IMR-90 (cell line): ENCODE measurements around the gene FAM234B. TPM values are rescaled to one million over a fixed set of nuclear protein-coding genes. Genes with fewer than 3 reads are reported as not detected.

ENCODE experiments used
- ATAC-seq: fragments of 200-7000 bp; cut with Tn5 transposase; 2 replicates; pipeline ENCODE4 v1.9.1; 2020; ENCODE audit warnings: low read depth, mild to moderate bottlenecking, moderate library complexity
- BruUV-seq: library from RNA; stranded (reverse); fragments of 400-500 nt; replicated peaks from 2 replicates; lab custom pipeline; 2021; lab: Mats Ljungman, UMichigan
- CTCF ChIA-PET: fragments of 300-600 bp; formaldehyde crosslinking; extraction: SDS; loops from one replicate; lab custom pipeline; 2021; ENCODE audit warnings: antibody characterized with exemption; lab: Yijun Ruan, JAX
- POLR2A ChIA-PET: fragments of 300-600 bp; sonication (Branson Sonifier 250); formaldehyde crosslinking; loops from one replicate; lab custom pipeline; 2022; ENCODE audit warnings: antibody characterized with exemption; ENCODE audit not compliant: unreplicated experiment; lab: Charles Lee
- DNase-seq: peaks from one replicate; pipeline ENCODE4 v3.0.0; 2013
- H2AFZ ChIP-seq: replicated peaks from 2 replicates; pipeline ENCODE3; 2013; ENCODE audit warnings: low read length, mild to moderate bottlenecking; ENCODE audit not compliant: poor library complexity
- H2AK5ac ChIP-seq: 2 replicates; pipeline ENCODE4 v1.6.1; 2013; ENCODE audit warnings: low read depth, low read length, inconsistent platforms
- H2AK9ac ChIP-seq: replicated peaks from 2 replicates; pipeline ENCODE3; 2013; ENCODE audit warnings: mild to moderate bottlenecking, low read depth, low read length, moderate library complexity; ENCODE audit not compliant: poor library complexity
- H2BK120ac ChIP-seq: 2 replicates; pipeline ENCODE4 v1.6.1; 2013; ENCODE audit warnings: low read depth, low read length, inconsistent platforms
- H2BK15ac ChIP-seq: 3 replicates; pipeline ENCODE4 v1.6.1; 2013; ENCODE audit warnings: low read depth, low read length, inconsistent platforms
- H2BK20ac ChIP-seq: 2 replicates; pipeline ENCODE4 v1.6.1; 2013; ENCODE audit warnings: low read depth, mild to moderate bottlenecking, inconsistent platforms, low read length, moderate library complexity
- H2BK5ac ChIP-seq: 2 replicates; pipeline ENCODE4 v1.6.1; 2013; ENCODE audit warnings: mild to moderate bottlenecking, low read depth, low read length, inconsistent platforms; ENCODE audit not compliant: poor library complexity, severe bottlenecking
- H3K14ac ChIP-seq: replicated peaks from 2 replicates; pipeline ENCODE4 v1.6.1; 2013; ENCODE audit warnings: low read depth, low read length, inconsistent platforms
- H3K18ac ChIP-seq: 2 replicates; pipeline ENCODE4 v1.6.1; 2013; ENCODE audit warnings: low read depth, low read length, control low read depth
- H3K23ac ChIP-seq: 2 replicates; pipeline ENCODE4 v1.6.1; 2013; ENCODE audit warnings: low read depth, low read length, inconsistent platforms
- H3K27ac ChIP-seq: 2 replicates; pipeline ENCODE4 v1.5.1; 2013; ENCODE audit warnings: mild to moderate bottlenecking, control low read depth, low read length; ENCODE audit not compliant: insufficient read depth
- H3K27me3 ChIP-seq: 2 replicates; pipeline ENCODE4 v1.6.1; 2013; ENCODE audit warnings: low read length; ENCODE audit not compliant: control insufficient read depth, insufficient read depth
- H3K36me3 ChIP-seq: 2 replicates; pipeline ENCODE4 v1.6.1; 2013; ENCODE audit warnings: low read length, mixed read lengths; ENCODE audit not compliant: control insufficient read depth, insufficient read depth
- H3K4ac ChIP-seq: 2 replicates; pipeline ENCODE4 v1.6.1; 2013; ENCODE audit warnings: low read depth, low read length, inconsistent platforms
- H3K4me1 ChIP-seq: 2 replicates; pipeline ENCODE4 v1.6.1; 2013; ENCODE audit warnings: low read length, mixed read lengths; ENCODE audit not compliant: control insufficient read depth, insufficient read depth
- H3K4me2 ChIP-seq: 2 replicates; pipeline ENCODE4 v1.6.1; 2013; ENCODE audit warnings: low read depth, mild to moderate bottlenecking, control low read depth, low read length, moderate library complexity
- H3K4me3 ChIP-seq: 2 replicates; pipeline ENCODE4 v1.5.1; 2013; ENCODE audit warnings: low read depth, mild to moderate bottlenecking, control low read depth, low read length, moderate library complexity; ENCODE audit not compliant: insufficient read depth
- H3K56ac ChIP-seq: 2 replicates; pipeline ENCODE4 v1.6.1; 2013; ENCODE audit warnings: low read length, inconsistent platforms; ENCODE audit not compliant: insufficient read depth; ENCODE audit errors: extremely low read depth
- H3K79me1 ChIP-seq, 2 experiments: 2 replicates each; pipeline ENCODE4 v1.6.1; 2013; ENCODE audit warnings: low read length in 2 of 2, inconsistent platforms in 1 of 2, low read depth in 1 of 2
- H3K9ac ChIP-seq: 2 replicates; pipeline ENCODE4 v1.6.1; 2013; ENCODE audit warnings: low read depth, low read length, control low read depth
- H3K9me1 ChIP-seq: 2 replicates; pipeline ENCODE4 v1.6.1; 2013; ENCODE audit warnings: low read length, inconsistent platforms; ENCODE audit not compliant: insufficient read depth
- H3K9me3 ChIP-seq: 2 replicates; pipeline ENCODE4 v1.6.1; 2013; ENCODE audit warnings: low read length; ENCODE audit not compliant: control insufficient read depth, insufficient read depth
- H4K20me1 ChIP-seq: 2 replicates; pipeline ENCODE4 v1.6.1; 2013; ENCODE audit warnings: low read length, inconsistent platforms; ENCODE audit not compliant: insufficient read depth
- H4K5ac ChIP-seq: 2 replicates; pipeline ENCODE4 v1.6.1; 2013; ENCODE audit warnings: mild to moderate bottlenecking, low read depth, low read length, control low read depth
- H4K8ac ChIP-seq, 2 experiments: 2 replicates each; pipeline ENCODE4 v1.6.1; 2013; ENCODE audit warnings: low read depth in 2 of 2, low read length in 2 of 2, control low read depth in 1 of 2, inconsistent platforms in 1 of 2
- H4K91ac ChIP-seq: 2 replicates; pipeline ENCODE4 v1.6.1; 2013; ENCODE audit warnings: low read depth, low read length, inconsistent platforms; ENCODE audit not compliant: insufficient read depth
- BHLHE40 ChIP-seq: fragments of 150-350 bp; IDR thresholded peaks from 2 replicates; pipeline ENCODE4 v1.6.1; 2016; ENCODE audit warnings: mild to moderate bottlenecking, low read depth, low read length
- CEBPB ChIP-seq: IDR thresholded peaks from 2 replicates; pipeline ENCODE4 v1.6.1; 2012; ENCODE audit warnings: low read depth, low read length, improper control_type of control experiment
- CHD1 ChIP-seq: IDR thresholded peaks from 2 replicates; pipeline ENCODE4 v1.6.1; 2012; ENCODE audit warnings: low read depth, low read length, improper control_type of control experiment
- FOS ChIP-seq: fragments of 150-350 bp; IDR thresholded peaks from 2 replicates; pipeline ENCODE4 v1.6.1; 2016; ENCODE audit warnings: low read depth, low read length
- MAFK ChIP-seq: IDR thresholded peaks from 2 replicates; pipeline ENCODE4 v1.6.1; 2012; ENCODE audit warnings: low read depth, low read length, improper control_type of control experiment
- MAZ ChIP-seq: IDR thresholded peaks from 2 replicates; pipeline ENCODE4 v1.6.1; 2012; ENCODE audit warnings: low read depth, mild to moderate bottlenecking, low read length, improper control_type of control experiment, moderate library complexity, borderline replicate concordance
- MXI1 ChIP-seq: IDR thresholded peaks from 2 replicates; pipeline ENCODE4 v1.6.1; 2012; ENCODE audit warnings: low read depth, mild to moderate bottlenecking, low read length, moderate library complexity, borderline replicate concordance
- NFE2L2 ChIP-seq: fragments of 150-350 bp; IDR thresholded peaks from 2 replicates; pipeline ENCODE4 v1.6.1; 2016; ENCODE audit warnings: low read depth, mild to moderate bottlenecking, low read length
- RAD21 ChIP-seq: IDR thresholded peaks from 2 replicates; pipeline ENCODE4 v1.6.1; 2012; ENCODE audit warnings: low read length, improper control_type of control experiment
- RFX5 ChIP-seq: IDR thresholded peaks from 2 replicates; pipeline ENCODE4 v1.8.0; 2012; ENCODE audit warnings: low read depth, mild to moderate bottlenecking, low read length, moderate library complexity
- SMC3 ChIP-seq: fragments of 150-350 bp; IDR thresholded peaks from 2 replicates; pipeline ENCODE4 v1.6.1; 2016; ENCODE audit warnings: low read depth, mild to moderate bottlenecking, antibody characterized with exemption, low read length, moderate library complexity
- WGBS, 2 experiments: methylation state at CpG; one replicate each; pipeline versions ENCODE4 v1.1.5 to v1.1.7; 2013; ENCODE audit warnings: missing lambda C conversion rate in 2 of 2; ENCODE audit not compliant: insufficient read length in 1 of 2; ENCODE audit errors: extremely low coverage in 2 of 2; 5-methylcytosine and 5-hydroxymethylcytosine counted together
- dilution Hi-C: fragments of 300-500 bp; cut with HindIII; formaldehyde crosslinking; loops from one replicate; pipeline ENCODE4 v1.14.3; 2018; ENCODE audit warnings: low sequenced_read_pairs; ENCODE audit not compliant: unreplicated experiment
- in situ Hi-C: fragments of 300-500 bp; cut with MboI; formaldehyde crosslinking; loops from 3 replicates; pipeline ENCODE4 v1.14.3; 2019; ENCODE audit warnings: low sequenced_read_pairs, inconsistent platforms, mixed read lengths
- intact Hi-C: fragments of 100-400 bp; cut with micrococcal nuclease; formaldehyde crosslinking; loops from 2 replicates; pipeline ENCODE4 v1.10.0; 2022
- polyA plus RNA-seq, 3 experiments: library from polyadenylated mRNA; depleted of rRNA; stranded (reverse); fragments of >200 nt; gene quantifications; 2 replicates each; pipeline ENCODE4 v1.2.3, GENCODE V29; 2012; ENCODE audit warnings: low replicate concordance in 1 of 3
- total RNA-seq: library from RNA; depleted of rRNA; stranded (reverse); fragments of >200 nt; gene quantifications from 2 replicates; pipeline ENCODE4 v1.2.3, GENCODE V29; 2012
- TF ChIP-seq, protein P1 (sequence below): fragments of 150-350 bp; IDR thresholded peaks from 2 replicates; pipeline ENCODE4 v1.6.1; 2016; ENCODE audit warnings: low read depth, mild to moderate bottlenecking, low read length, moderate library complexity, borderline replicate concordance
- TF ChIP-seq, protein P2 (sequence below): fragments of 150-350 bp; IDR thresholded peaks from 2 replicates; pipeline ENCODE4 v1.6.1; 2017; ENCODE audit warnings: mild to moderate bottlenecking, antibody characterized with exemption, low read length, low read depth
- TF ChIP-seq, protein P3 (sequence below): conservative IDR thresholded peaks from 2 replicates; pipeline ENCODE4 v1.5.1; 2012; ENCODE audit warnings: mild to moderate bottlenecking, low read depth, low read length, improper control_type of control experiment

The FAM234B gene
- total and polyA plus RNA-seq, 2 of the 4 experiments (the other 2 are of a cell fraction): 3.6 to 8.6 TPM

DNA sequence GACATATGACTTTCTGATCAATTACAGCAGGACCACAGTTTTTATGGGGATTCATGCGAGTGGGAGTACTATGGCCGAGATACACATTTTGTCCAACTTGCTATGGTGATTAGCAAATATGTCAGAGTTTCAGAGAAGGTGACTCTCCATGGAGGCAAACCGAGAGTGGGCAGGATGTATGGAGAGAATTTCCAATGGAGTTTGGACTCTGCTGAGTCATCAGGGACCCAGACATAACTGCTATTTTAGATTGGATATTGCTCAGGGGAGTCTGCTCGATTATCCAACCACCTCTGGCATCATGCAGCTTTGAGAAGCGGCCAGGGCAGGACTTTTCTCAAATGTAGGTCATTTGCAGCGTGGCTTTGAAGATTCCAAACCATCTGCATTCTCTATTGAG lies 68.8 kb downstream of the FAM234B start:
- Histone ChIP-seq H3K4ac (no peak overlapping the region), H3K23ac (no peak overlapping the region), H3K27ac (no peak overlapping the region), H3K9ac (no peak overlapping the region), H2AK9ac (no peak overlapping the region), H2BK20ac (no peak overlapping the region), H3K79me1 (no peaks in the 10 kb centered on the region), H4K8ac (no peak overlapping the region), H4K20me1 (no peaks in the 10 kb centered on the region), H3K9me1 (no peaks in the 10 kb centered on the region), H3K4me3 (no peak overlapping the region), H3K27me3 (no peaks in the 10 kb centered on the region), H4K91ac (no peak overlapping the region), H3K56ac (no peak overlapping the region), H2AFZ (no peak overlapping the region), H2AK5ac (no peak overlapping the region), H2BK15ac (no peak overlapping the region), H2BK5ac (no peak overlapping the region), H3K14ac (no peak overlapping the region), H2BK120ac (no peak overlapping the region), H4K5ac (no peak overlapping the region), H3K4me1 (no peaks in the 10 kb centered on the region), H3K9me3 (peaks cover 4% of the 10 kb centered on the region), H3K18ac (no peak overlapping the region), H3K36me3 (no peaks in the 10 kb centered on the region), H3K4me2 (no peak overlapping the region)
- DNase-seq (no peak), ATAC-seq (no peak)
- CTCF ChIA-PET: no interaction called here
- 75% methylated on average over 2 of the region's 6 CpGs; no CpG with 5 or more reads in 1 of the 2 experiments for WGBS, 2 experiments
- in situ Hi-C loops: no loop called here
- intact Hi-C loops: no loop called here
- no TSS peak for BruUV-seq
- TF ChIP-seq MAFK: no peak
- no peak for TF ChIP-seq MXI1
- TF ChIP-seq, protein P1, sequence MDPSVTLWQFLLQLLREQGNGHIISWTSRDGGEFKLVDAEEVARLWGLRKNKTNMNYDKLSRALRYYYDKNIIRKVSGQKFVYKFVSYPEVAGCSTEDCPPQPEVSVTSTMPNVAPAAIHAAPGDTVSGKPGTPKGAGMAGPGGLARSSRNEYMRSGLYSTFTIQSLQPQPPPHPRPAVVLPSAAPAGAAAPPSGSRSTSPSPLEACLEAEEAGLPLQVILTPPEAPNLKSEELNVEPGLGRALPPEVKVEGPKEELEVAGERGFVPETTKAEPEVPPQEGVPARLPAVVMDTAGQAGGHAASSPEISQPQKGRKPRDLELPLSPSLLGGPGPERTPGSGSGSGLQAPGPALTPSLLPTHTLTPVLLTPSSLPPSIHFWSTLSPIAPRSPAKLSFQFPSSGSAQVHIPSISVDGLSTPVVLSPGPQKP: no peak
- no peak for TF ChIP-seq CEBPB
- no peak for TF ChIP-seq FOS
- TF ChIP-seq RAD21: no peak
- no peak for TF ChIP-seq NFE2L2
- TF ChIP-seq, protein P2, sequence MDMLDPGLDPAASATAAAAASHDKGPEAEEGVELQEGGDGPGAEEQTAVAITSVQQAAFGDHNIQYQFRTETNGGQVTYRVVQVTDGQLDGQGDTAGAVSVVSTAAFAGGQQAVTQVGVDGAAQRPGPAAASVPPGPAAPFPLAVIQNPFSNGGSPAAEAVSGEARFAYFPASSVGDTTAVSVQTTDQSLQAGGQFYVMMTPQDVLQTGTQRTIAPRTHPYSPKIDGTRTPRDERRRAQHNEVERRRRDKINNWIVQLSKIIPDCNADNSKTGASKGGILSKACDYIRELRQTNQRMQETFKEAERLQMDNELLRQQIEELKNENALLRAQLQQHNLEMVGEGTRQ: no peak
- TF ChIP-seq RFX5: no peak
- no peak for TF ChIP-seq MAZ
- TF ChIP-seq, protein P3, sequence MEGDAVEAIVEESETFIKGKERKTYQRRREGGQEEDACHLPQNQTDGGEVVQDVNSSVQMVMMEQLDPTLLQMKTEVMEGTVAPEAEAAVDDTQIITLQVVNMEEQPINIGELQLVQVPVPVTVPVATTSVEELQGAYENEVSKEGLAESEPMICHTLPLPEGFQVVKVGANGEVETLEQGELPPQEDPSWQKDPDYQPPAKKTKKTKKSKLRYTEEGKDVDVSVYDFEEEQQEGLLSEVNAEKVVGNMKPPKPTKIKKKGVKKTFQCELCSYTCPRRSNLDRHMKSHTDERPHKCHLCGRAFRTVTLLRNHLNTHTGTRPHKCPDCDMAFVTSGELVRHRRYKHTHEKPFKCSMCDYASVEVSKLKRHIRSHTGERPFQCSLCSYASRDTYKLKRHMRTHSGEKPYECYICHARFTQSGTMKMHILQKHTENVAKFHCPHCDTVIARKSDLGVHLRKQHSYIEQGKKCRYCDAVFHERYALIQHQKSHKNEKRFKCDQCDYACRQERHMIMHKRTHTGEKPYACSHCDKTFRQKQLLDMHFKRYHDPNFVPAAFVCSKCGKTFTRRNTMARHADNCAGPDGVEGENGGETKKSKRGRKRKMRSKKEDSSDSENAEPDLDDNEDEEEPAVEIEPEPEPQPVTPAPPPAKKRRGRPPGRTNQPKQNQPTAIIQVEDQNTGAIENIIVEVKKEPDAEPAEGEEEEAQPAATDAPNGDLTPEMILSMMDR: no peak
- TF ChIP-seq BHLHE40: no peak
- no peak for TF ChIP-seq CHD1
- TF ChIP-seq SMC3: no peak
- dilution Hi-C loops: no loop called here
- POLR2A ChIA-PET: no interaction called here
